Measurements from ENCODE around the gene ENGASE. TPM values are rescaled to one million over a fixed set of nuclear protein-coding genes. Genes with fewer than 3 reads are reported as not detected.

ENGASE gene
- total and polyA plus RNA-seq, 2 of the 4 experiments (the other 2 are of a cell fraction): 3.9 to 12.1 TPM

GRCh38 chr17:79111097-79111496 lies 36.5 kb downstream of the ENGASE start:
- no peak overlapping the region for H3K14ac ChIP-seq (replicated peaks; ENCODE audit: low read depth, low read length)
- no peak overlapping the region for H3K4ac ChIP-seq (ENCODE audit: low read depth, low read length)
- no peaks in the 10 kb centered on the region for H3K4me1 ChIP-seq (ENCODE audit: control insufficient read depth, insufficient read depth, low read length)
- no peak overlapping the region for H4K8ac ChIP-seq (ENCODE audit: low read depth in 2 of 2, low read length in 2 of 2)
- no peak overlapping the region for H3K56ac ChIP-seq (ENCODE audit: extremely low read depth, insufficient read depth, low read length)
- H3K23ac ChIP-seq (ENCODE audit: low read depth, low read length): no peak overlapping the region
- no peaks in the 10 kb centered on the region for H3K79me1 ChIP-seq (ENCODE audit: low read depth in 1 of 2, low read length in 2 of 2)
- H2AK9ac ChIP-seq (replicated peaks; ENCODE audit: low read depth, low read length, poor library complexity): no peak overlapping the region
- H3K4me3 ChIP-seq (ENCODE audit: insufficient read depth, low read depth, low read length): no peak overlapping the region
- dilution Hi-C loops (cut with HindIII; ENCODE audit: low sequenced_read_pairs, unreplicated experiment): no loop called here
- no peak overlapping the region for H3K27ac ChIP-seq (ENCODE audit: insufficient read depth, low read length)
- H3K4me2 ChIP-seq (ENCODE audit: low read depth, low read length): no peak overlapping the region
- no peaks in the 10 kb centered on the region for H3K9me3 ChIP-seq (ENCODE audit: control insufficient read depth, insufficient read depth, low read length)
- no peak overlapping the region for H2BK5ac ChIP-seq (ENCODE audit: low read depth, low read length, poor library complexity, severe bottlenecking)
- H2BK120ac ChIP-seq (ENCODE audit: low read depth, low read length): no peak overlapping the region
- ChIA-PET POLR2A (ENCODE audit: unreplicated experiment) (no interaction called here), CTCF (no interaction called here)
- no peak overlapping the region for H2BK15ac ChIP-seq (ENCODE audit: low read depth, low read length)
- no peak overlapping the region for H4K5ac ChIP-seq (ENCODE audit: low read depth, low read length)
- no peaks in the 10 kb centered on the region for H4K20me1 ChIP-seq (ENCODE audit: insufficient read depth, low read length)
- BruUV-seq (replicated peaks): no TSS peak
- H2BK20ac ChIP-seq (ENCODE audit: low read depth, low read length): no peak overlapping the region
- H3K27me3 ChIP-seq (ENCODE audit: control insufficient read depth, insufficient read depth, low read length): peaks cover 46% of the 10 kb centered on the region
- DNase-seq (no peak), ATAC-seq (ENCODE audit: low read depth) (no peak)
- H3K18ac ChIP-seq (ENCODE audit: low read depth, low read length): no peak overlapping the region
- no peak overlapping the region for H4K91ac ChIP-seq (ENCODE audit: insufficient read depth, low read depth, low read length)
- H3K9ac ChIP-seq (ENCODE audit: low read depth, low read length): no peak overlapping the region
- H3K36me3 ChIP-seq (ENCODE audit: control insufficient read depth, insufficient read depth, low read length): no peaks in the 10 kb centered on the region
- no peak overlapping the region for H2AFZ ChIP-seq (replicated peaks; ENCODE audit: low read length, poor library complexity)
- H2AK5ac ChIP-seq (ENCODE audit: low read depth, low read length): no peak overlapping the region
- H3K9me1 ChIP-seq (ENCODE audit: insufficient read depth, low read length): no peaks in the 10 kb centered on the region
- TF ChIP-seq SMC3 (IDR thresholded peaks at IDR 0.05; ENCODE audit: low read depth, low read length): no peak
- TF ChIP-seq CHD1 (IDR thresholded peaks at IDR 0.05; ENCODE audit: low read depth, low read length): no peak
- TF ChIP-seq POLR2A (IDR thresholded peaks at IDR 0.05; ENCODE audit: low read depth, low read length): no peak
- TF ChIP-seq MAZ (IDR thresholded peaks at IDR 0.05; ENCODE audit: borderline replicate concordance, low read depth, low read length): no peak
- no peak for TF ChIP-seq USF2 (IDR thresholded peaks at IDR 0.05; ENCODE audit: low read depth, low read length)
- no peak for TF ChIP-seq RAD21 (IDR thresholded peaks at IDR 0.05; ENCODE audit: low read length)
- no peak for TF ChIP-seq CEBPB (IDR thresholded peaks at IDR 0.05; ENCODE audit: low read depth, low read length)
- no peak for TF ChIP-seq RCOR1 (IDR thresholded peaks at IDR 0.05; ENCODE audit: insufficient replicate concordance, low read length)
- no peak for TF ChIP-seq NFE2L2 (IDR thresholded peaks at IDR 0.05; ENCODE audit: low read depth, low read length)
- TF ChIP-seq CTCF (conservative IDR thresholded peaks at IDR 0.05; ENCODE audit: low read depth, low read length): no peak
- intact Hi-C loops (cut with micrococcal nuclease): no loop called here
- in situ Hi-C loops (cut with MboI; ENCODE audit: low sequenced_read_pairs): no loop called here
- 69% methylated on average over 5 of the region's 12 CpGs; no CpG with 5 or more reads in 1 of the 2 experiments for WGBS, 2 experiments (ENCODE audit: extremely low coverage in 2 of 2, insufficient read length in 1 of 2)
